Activated T-cell treated with anti-CD3 and anti-CD28 coated beads, Interleukin-2, amount 50 U/mL, for 48 hours (primary cell): ENCODE results near the gene CXCR5.
A peak's percentile ranks its signal among the peaks of the same experiment; 100 is the strongest.
"Not testable (repeated sequence)": the region's sequence is repeated elsewhere in the genome, so short reads cannot be mapped to it uniquely, and the experiment has no call there.

Source experiments
- DNase-seq, 2 experiments: peaks; one replicate each; pipeline ENCODE4 v3.0.0-alpha.2; 2020

The CXCR5 gene, protein sequence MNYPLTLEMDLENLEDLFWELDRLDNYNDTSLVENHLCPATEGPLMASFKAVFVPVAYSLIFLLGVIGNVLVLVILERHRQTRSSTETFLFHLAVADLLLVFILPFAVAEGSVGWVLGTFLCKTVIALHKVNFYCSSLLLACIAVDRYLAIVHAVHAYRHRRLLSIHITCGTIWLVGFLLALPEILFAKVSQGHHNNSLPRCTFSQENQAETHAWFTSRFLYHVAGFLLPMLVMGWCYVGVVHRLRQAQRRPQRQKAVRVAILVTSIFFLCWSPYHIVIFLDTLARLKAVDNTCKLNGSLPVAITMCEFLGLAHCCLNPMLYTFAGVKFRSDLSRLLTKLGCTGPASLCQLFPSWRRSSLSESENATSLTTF

DNA sequence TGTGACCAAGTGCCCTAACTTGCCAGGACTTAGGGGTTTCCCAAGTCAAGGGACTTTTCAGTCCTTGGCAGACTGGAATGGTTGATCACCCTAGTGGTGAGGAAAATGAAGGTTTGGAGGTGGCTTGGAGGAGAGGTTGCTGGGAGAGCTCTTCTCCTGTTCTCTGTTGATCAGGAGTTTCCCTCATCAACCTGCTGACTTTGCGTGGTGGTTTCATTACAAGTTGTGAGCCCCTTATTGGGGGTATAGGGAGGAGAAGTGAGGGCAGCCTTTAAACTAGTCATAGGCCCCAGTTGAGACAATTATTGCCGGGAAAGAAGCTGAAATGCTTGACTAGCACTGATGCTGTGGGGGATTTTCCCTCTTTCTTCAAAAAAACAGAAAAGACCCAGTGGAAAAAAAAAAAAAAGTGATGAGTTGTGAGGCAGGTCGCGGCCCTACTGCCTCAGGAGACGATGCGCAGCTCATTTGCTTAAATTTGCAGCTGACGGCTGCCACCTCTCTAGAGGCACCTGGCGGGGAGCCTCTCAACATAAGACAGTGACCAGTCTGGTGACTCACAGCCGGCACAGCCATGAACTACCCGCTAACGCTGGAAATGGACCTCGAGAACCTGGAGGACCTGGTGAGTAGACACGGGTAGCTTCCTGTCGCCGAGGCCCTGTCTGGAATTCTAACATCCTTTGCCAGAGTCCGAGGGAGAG lies at the start of gene CXCR5:
Gene CXCR5, plus strand, starts transcription at position 525 of the 704 bp plus-strand sequence. Its CDS starts 50 bp downstream, at position 575.
- DNase-seq: peak; percentile 59 to 71

DNA sequence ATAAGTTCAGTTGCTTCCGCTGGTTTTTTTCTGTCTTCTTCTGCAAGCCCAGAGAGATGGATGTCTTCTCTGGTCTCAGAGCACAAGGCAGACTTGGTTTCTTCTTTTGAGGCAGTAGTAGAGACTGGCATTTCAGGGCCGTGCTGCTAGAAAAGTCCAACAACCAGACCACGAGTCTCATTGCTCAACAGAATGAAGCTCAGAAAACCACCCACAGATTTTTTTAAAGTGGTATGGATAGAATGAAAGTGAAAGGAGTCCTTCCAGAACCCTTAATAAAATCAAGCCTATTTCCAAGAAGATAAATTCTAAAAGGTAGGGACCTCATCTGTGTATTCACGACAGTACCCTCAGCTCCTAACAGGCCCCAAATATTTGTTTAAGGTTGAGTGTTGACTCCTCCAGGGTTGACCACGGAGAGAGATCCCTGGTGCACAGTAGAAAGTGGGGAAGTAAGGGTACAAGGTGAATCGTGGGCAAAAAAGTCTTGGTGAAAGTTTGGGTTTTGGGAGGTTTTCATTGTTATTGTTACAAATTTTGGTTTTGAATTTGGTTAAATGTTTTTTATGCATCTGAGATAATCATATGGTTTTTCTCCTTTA lies 49.2 kb upstream of the CXCR5 start:
- no peak for DNase-seq

DNA sequence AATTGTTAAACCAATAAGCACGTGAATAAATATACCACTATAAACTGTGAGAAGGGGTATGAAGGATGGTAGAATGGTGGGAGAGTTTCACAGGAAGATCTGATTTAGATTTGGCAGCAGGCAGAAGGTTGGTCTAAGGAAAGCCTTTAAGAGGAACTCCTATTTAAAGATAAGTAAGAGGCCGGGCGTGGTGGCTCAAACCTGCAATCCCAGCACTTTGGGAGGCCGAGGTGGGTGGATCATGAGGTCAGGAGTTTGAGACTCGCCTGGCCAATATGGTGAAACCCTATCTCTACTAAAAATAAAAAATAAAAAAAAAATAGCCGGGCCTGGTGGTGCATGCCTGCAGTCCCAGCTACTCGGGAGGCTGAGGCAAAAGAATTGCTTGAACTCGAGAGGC lies 45.8 kb upstream of the CXCR5 start:
- DNase-seq: no peak

DNA sequence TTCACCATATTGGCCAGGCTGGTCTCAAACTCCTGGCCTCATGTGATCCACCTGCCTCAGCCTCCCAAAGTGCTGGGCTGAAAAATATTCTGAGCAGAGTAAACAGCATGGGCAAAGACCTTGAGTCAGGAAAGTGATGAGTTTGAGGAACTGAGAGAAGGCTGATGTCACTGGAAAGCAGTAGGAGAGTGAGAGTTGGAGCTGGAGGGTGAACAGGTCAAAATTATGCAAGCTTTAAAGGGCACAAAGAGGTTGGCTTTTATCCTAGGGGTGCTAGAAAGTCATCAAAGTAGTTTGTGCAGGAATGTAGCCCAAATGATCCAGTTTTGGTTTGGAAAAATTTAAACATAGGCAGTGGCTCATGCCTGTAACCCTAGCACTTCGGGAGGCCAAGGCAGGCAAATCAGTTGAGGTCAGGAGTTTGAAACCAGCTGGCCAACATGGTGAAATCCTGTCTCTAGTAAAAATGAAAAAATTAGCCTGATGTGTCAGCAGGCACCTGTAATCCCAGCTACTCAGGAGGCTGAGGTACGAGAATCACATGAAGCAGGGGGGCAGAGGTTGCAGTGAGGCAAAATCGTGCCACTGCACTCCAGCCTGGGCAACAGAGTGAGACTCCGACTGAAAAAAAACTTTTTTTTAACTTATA lies 44.7 kb upstream of the CXCR5 start:
- no peak for DNase-seq

DNA sequence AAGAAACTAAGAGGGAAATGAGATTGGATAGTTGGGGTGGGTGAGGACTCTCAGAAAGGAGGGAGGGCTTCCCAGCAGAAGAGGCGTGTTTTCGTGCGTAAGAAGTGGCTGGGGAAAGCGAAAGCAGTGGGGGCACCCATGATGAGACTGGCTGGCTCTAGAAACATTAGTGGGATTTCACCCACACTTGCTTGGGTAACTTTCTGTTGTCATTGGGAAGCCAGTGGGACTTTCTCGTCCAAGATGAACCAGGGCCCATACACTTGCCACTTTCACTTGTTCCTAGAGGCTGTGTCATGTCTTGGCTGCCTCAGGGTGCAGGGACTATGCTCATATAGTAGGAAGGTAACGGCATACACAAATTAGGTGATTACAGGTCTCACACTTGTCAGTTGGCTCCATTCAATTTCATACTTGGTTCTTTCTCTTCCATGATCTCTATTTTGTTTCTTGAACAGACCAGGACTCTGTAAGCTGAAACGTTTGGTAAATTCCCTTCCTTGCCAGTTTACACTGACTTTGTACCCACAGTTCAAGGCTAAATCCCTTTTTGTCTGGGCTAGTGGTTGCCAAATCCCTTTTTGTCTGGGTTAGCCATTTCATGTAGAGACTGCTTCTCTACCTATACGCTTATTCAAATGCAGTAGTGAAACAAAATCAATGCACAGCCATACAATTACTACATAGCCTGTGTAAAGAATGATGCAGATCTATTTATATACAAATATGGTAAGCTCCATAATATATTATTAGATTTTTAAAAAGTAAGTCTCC lies 42.0 kb upstream of the CXCR5 start:
- peak; percentile 53 to 65 for DNase-seq

DNA sequence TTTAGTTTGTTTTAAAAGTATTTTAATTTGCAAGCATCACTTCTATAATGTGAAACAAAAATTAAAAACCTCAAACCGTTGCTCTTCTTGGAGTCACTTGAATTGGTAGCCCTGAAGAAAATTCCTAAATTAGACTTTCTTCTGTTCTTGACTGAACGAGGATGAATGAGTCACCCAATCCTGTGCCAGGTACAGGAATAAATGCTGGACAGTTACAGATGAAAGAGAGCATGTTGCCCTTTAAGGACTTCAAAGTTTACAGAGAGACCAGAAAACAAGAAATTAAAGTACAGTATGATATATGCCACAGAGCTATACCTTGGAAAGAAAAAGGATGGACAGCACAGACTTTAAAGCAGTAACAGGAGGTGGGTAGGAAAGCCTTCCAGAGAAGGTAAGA lies 41.3 kb upstream of the CXCR5 start:
- no peak for DNase-seq

DNA sequence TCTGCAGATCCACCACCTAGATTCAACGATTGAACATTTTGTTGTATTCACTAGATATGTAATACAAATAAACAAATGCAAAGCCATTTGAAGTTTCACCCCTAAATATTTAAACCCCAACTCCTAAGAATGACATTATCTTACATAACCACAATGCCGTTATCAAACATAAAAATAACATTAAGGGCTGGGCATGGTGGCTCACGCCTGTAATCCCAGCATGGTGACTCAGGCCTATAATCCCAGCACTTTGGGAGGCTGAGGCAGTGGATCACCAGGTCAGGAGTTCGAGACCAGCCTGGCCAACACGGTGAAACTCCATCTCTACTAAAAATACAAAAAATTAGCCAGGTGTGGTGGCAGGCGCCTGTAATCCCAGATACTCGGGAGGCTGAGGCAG lies 40.8 kb upstream of the CXCR5 start:
- not testable (repeated sequence) for DNase-seq

DNA sequence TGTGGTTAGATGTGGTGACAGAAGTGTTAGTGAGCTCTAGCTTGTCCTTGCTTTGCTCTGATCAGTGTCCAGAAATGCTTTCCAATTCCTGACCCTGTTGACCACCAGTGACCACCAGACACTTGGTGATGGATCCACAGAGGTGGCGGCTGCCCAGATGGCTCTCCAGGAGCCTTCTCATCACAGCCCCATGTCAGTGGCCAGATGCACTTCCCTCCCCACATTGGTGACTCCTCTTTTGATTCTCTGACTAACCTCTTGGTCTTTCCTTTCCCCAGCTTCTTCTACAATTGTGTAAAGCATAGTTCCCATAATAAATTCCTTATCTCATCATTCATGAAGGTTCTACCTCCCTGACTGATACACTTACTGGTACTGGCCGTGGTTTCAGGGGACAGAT lies 40.1 kb upstream of the CXCR5 start:
- DNase-seq: peak in 1 of 2 experiments; percentile 29

DNA sequence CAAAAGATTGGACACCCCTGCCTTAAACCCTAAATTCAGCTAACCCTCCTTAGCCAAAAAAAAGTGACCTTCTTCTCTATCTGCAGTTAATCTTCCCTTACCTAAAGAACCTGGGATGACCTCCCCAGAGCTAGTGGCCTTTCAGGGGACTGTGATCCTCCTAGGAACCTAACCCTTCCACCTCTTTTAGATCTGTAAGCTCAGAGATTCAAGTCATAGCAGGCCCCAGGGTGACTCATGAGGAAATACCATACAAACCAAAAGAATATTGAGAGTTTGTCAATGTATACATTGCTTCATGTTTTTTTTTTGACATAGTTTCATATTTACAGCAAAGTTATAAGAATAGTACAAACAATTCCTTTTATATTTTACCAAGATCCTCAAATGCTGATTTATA lies 38.3 kb upstream of the CXCR5 start:
- DNase-seq: peak in 1 of 2 experiments; percentile 30

DNA sequence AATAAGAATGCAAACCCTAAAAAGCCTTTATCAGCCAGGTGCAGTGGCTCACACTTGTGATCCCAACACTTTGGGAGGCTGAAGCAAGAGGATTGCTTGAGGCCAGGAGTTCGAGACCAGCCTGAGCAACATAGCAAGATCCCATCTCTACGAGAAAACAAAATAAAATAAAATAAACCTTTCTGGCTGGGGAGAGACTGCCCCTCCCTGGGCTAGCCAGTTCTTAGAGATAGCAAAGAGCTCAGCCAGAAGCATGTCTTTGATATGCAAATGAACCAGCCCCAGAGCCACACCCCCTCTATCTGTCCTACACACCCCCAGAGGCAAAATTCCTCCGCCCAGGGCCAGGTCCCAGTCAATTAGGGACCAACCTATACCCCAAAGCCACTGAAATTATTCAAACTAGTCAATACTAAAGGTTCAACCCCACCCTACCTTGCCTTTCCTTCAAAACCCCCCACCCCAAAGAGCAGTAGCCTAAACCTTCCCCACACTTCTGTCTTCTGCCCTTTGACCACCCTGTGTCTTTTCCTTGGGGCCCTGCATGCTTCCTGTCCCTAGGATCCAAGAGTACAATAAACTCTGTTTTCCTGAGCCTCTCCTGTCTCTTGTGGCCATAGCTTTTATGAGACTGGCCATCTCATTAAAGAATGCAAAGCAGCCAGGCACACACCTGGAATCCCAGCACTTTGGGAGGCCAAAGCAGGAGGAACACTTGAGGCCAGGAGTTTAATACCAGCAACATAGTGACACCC lies 37.3 kb upstream of the CXCR5 start:
- DNase-seq: no peak

DNA sequence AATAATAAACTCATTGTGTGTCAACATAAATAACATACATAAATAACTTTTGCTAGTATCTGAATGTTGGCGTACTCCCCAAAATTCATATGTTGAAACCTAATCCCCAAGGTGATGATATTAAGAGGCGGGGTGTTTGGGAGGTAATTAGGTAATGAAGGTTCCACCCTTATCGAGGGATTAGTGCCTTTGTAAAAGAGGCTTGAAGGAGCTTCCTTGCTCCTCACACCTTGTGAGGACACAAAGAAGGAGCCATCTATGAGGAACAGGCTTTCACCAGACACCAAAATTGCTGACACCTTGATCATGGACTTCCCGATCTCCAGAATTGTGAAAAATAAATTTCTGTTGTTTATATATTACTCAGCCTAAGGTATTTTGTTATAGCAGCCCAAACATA lies 33.9 kb upstream of the CXCR5 start:
- DNase-seq: no peak

DNA sequence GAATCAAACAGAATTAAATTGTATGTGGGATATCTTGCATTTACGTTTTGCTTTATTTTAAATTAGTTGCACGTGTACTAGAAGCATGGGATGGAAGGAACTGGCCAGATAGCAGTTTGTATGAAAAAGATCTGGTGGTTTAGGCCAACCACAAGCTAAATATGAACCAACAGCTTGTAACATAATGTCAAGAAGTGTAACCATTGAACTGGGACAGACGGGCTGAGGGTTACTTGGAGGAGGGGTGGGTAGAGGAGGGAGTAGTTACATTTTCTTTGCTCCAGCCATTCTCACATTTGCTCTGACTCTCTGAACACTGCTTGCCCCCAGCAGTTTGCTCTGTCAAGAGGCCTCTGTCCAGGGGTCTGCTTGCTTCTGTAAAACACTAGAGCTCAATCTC lies 31.7 kb upstream of the CXCR5 start:
- no peak for DNase-seq

DNA sequence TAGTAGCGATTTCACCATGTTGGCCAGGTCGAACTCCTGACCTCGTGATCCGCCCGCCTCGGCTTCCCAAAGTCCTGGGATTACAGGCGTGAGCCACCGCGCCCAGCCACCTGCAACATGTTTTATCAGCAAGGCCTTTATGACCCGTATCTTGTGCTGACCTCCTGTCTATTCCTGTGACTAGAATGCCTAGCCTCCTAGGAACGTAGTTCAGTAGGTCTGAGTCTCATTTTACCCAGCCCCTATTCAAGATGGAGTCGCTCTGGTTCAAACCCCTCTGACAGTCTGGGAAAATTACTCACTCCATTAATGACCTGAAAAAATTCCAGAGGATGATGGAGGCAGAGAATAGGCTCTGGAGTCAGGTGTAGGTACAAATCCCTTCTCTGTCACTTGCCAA lies 30.0 kb upstream of the CXCR5 start:
- DNase-seq: no peak

DNA sequence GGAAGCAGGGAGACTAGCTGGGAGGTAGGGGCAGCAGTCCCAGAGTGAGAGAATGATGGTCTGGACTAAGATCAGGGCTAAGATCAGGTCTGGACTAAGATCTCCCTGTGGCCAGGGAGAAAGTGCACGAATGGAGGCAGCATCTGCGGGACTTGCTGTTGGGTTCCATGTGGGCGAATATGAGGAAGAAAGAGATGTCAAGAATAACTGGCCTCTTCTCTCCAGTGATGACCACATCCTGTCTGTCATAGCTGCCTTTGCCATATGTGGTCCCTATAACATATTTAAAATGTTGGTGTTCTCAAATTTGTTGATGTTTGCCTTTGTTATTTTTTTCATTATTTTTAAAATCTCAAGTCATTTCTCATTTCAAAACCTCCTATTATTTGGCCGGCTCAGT lies 27.4 kb upstream of the CXCR5 start:
- no peak for DNase-seq

DNA sequence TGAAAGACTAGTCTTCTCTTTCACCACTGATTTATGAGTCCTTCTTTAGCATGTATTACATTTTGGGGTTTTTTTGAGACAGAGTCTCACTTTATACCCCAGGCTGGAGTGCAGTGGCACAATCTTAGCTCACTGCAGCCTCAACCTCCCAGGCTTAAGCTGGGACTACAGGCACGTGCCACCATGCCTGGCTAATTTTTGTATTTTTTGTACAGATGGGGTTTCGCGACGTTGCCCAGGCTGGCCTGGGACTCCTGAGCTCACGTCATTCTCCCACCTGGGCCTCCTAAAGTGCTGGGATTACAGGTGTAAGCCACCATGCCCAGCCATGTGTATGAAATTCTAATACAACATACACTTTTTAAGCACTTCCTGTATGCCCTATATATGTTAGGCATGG lies 26.3 kb upstream of the CXCR5 start:
- no peak for DNase-seq

DNA sequence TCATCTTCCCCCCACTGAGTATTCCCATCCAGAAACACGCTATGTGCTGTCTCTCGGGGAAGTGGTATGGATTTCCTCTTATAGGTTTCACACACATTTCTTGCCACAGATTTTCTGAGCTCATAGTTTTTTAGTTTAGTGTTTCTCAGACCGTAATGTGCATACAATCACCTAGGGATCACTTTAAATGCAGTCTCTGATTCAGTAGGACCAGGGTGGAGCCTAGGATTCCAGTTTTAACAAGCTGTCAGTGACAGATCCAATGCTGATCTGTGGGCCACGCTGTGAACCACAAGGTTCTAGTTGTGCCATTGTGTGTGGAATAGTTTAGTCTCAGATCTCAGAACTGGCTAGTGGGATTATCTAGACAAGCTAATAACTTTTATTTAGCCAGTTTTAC lies 23.7 kb upstream of the CXCR5 start:
- DNase-seq: no peak

DNA sequence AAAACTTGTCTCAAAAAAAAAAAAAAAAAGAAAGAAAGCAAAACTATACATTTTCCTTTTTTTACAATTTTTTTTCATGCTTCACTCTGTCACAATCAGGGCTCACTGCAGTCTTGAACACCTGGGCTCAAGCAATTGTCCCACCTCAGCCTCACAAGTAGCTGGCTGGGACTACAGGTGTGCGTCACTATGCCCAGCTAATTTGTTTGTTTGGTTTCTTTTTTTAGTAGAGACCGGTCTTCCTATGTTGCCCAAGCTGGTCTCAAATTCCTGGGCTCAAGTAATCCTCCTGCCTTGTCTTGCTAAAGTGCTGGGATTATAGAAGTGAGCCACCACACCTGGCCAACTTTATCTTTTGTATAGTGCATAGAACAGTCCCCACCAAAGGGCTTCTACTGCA lies 15.0 kb upstream of the CXCR5 start:
- no peak for DNase-seq

DNA sequence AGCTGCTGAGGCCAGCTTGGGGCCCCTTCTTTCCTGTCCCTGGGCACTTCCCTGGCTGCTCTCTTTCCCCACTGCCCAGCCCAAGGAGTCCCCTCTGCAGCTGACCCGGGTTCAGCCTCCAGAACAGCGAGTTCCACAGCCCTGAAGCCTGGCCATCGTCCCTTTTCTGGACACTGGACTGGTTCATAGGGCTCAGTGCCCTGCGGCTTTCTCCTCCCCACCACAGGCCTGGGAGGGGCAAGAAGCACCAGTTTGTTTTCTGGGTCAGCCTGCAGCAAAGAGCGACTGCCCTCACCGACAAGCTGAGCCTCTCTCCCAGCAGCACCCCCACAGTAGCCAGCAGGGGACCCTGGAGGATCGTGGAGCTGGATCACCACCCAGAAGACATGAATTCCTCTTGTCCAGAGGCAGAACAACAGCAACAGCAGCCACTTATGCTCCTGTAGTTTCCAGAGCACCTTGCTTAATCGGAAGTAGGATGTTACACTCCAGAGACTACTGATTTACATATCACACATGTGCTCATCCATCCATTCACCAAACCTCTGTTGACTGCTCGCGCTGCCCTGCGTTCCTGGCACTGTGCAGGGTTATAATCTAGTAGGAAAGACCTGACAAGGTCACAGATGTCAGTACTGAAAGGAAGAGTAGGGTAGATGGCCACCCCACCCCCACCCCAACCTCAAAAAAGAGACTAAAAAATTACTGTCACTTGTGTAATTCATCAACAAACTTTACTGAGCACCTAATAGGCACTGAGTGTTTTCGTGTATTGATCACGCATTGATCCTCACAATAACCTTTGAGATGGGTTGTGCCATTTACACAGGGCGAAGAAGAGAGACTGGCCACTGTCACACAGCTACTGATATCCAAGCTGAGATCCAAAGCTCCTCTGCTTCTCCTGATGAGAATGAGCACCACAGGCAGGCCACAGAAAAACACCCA lies 13.0 kb upstream of the CXCR5 start:
- peak in 1 of 2 experiments; percentile 77 for DNase-seq

DNA sequence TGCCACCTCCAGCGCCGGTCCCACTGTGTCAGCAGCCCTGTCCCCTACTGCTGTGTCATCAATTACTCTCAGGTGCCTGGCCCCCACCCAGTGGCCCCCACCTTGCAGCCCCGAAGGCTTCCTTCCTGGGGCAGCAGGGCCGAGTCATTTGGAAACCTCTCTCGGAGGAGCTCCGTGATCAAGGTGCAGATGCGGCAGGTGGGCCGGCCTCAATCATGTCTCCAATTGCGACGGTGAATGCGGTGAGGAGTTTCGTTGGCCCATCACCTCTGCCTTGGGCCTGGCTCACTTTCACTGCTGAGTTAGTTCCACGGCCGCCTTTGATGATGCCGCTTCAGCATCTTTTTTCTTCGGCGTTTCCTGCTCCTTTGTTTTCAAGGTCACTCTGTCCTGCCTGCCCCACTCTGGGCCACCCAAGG lies 11.3 kb upstream of the CXCR5 start:
- peak in 1 of 2 experiments; percentile 72 for DNase-seq

DNA sequence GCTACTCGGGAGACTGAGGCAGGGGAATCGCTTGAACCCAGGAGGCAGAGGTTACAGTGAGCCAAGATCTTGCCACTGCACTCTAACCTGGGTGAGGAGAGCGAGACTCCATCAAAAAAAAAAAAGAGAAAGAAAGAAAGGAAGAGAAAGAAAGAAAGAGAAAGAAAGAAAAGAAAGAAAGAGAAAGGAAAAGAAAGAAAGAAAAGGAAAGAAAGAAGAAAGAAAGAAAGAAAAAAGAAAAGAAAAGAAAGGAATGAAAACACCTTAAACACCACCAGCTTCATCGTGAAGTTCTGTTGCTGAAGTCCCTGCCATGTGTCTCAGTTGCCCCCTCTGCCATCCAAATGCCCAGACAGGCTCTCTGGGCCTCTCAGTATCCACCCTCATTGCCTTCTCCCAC lies 9.9 kb upstream of the CXCR5 start:
- DNase-seq: no peak

DNA sequence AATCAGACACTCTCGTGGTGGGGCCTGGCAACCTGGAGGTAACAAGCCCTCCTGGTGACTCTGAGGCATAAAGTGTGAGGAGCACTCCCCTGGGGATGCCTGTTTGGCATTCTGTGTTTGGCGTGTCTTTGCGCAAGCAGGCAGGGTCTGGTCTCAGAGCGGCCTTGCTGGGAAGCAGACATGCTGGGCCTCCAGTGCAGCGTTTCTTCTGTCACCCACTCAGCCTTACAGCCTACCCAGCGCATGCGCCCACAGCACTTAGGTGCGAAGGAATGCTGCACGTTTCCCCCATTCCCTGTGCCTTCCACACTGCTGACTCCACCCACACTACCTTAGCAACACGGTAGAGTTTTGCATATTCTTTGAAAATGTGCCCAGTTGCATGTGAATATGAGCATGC lies 7.4 kb upstream of the CXCR5 start:
- DNase-seq: no peak
